Measurements from ENCODE around the gene CD300A.

GRCh38 chr17:74529243-74529642 lies 62.8 kb downstream of the CD300A start:
- no peak for TF ChIP-seq EZH2phosphoT487 (IDR thresholded peaks at IDR 0.05; ENCODE audit: borderline replicate concordance, low read length)
- TF ChIP-seq, protein P1, sequence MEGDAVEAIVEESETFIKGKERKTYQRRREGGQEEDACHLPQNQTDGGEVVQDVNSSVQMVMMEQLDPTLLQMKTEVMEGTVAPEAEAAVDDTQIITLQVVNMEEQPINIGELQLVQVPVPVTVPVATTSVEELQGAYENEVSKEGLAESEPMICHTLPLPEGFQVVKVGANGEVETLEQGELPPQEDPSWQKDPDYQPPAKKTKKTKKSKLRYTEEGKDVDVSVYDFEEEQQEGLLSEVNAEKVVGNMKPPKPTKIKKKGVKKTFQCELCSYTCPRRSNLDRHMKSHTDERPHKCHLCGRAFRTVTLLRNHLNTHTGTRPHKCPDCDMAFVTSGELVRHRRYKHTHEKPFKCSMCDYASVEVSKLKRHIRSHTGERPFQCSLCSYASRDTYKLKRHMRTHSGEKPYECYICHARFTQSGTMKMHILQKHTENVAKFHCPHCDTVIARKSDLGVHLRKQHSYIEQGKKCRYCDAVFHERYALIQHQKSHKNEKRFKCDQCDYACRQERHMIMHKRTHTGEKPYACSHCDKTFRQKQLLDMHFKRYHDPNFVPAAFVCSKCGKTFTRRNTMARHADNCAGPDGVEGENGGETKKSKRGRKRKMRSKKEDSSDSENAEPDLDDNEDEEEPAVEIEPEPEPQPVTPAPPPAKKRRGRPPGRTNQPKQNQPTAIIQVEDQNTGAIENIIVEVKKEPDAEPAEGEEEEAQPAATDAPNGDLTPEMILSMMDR (conservative IDR thresholded peaks at IDR 0.05; ENCODE audit: low read depth, low read length), result no peak
